GM12892 (cell line): ENCODE measurements around the gene CORO2B.

Source experiments
- POLR2A ChIP-seq: IDR thresholded peaks from 2 replicates; pipeline ENCODE4 v1.6.1; 2011; ENCODE audit warnings: low read depth, low read length, control low read depth
- POLR2AphosphoS5 ChIP-seq: IDR thresholded peaks from 2 replicates; pipeline ENCODE4 v1.6.1; 2011; ENCODE audit warnings: low read depth, low read length, control low read depth
- TAF1 ChIP-seq: IDR thresholded peaks from 2 replicates; pipeline ENCODE4 v1.6.1; 2011; ENCODE audit warnings: low read depth, mild to moderate bottlenecking, control low read depth, low read length, borderline replicate concordance

- TF ChIP-seq POLR2AphosphoS5 (no peak), TAF1 (no peak), POLR2A (no peak)
Measured at GRCh38 chr15:68682330-68682729, 103.5 kb downstream of the CORO2B start.
